SH-SY5Y (cell line): ENCODE data around the gene BIN1.

Experiments used
- GATA2 ChIP-seq: IDR thresholded peaks from 2 replicates; pipeline ENCODE4 v1.6.1; 2011; ENCODE audit warnings: mild to moderate bottlenecking, low read depth, low read length
- GATA3 ChIP-seq: IDR thresholded peaks from 2 replicates; pipeline ENCODE4 v1.6.1; 2011; ENCODE audit warnings: low read depth, mild to moderate bottlenecking, low read length, moderate library complexity

GRCh38 chr2:127008265-127009015 lies 98.5 kb downstream of the BIN1 start:
- TF ChIP-seq GATA2: no peak
- no peak for TF ChIP-seq GATA3
